Measurements from ENCODE around the gene FST. TPM values are rescaled to one million over a fixed set of nuclear protein-coding genes. Genes with fewer than 3 reads are reported as not detected.

The FST gene
- total RNA-seq, 1 donor from 2014 or later = 29.0 TPM

GRCh38 chr5:53473633-53474032 lies 6.8 kb upstream of the FST start:
- DNase-seq (ENCODE audit: low read depth in 2 of 2) = no peak

GRCh38 chr5:53475320-53475719 lies 5.1 kb upstream of the FST start:
- no peak for DNase-seq (ENCODE audit: low read depth in 2 of 2)

- DNase-seq (ENCODE audit: low read depth in 2 of 2) = no peak
These were observed 4.4 kb upstream of the FST start for GRCh38 chr5:53476019-53476418.

GRCh38 chr5:53476531-53477480 lies 3.6 kb upstream of the FST start:
- DNase-seq (ENCODE audit: low read depth in 2 of 2) = peak in 1 of 2 donors; percentile 2

GRCh38 chr5:53478411-53479044 lies 1.9 kb upstream of the FST start:
- peak; percentile 53 to 70 for DNase-seq (ENCODE audit: low read depth in 2 of 2)

- peak in 1 of 2 donors; percentile 33 for DNase-seq (ENCODE audit: low read depth in 2 of 2)
These were observed 1.3 kb upstream of the FST start for GRCh38 chr5:53479045-53479589.

- peak; percentile 26 to 58 for DNase-seq (ENCODE audit: low read depth in 2 of 2)
These were observed 626 bp upstream of the FST start for GRCh38 chr5:53479590-53480415.

- DNase-seq (ENCODE audit: low read depth in 2 of 2) = no peak
These were observed 894 bp downstream of the FST start for GRCh38 chr5:53481159-53481886.

- DNase-seq (ENCODE audit: low read depth in 2 of 2) = peak; percentile 66 to 78
These were observed 1.7 kb downstream of the FST start for GRCh38 chr5:53481887-53482716.

- DNase-seq (ENCODE audit: low read depth in 2 of 2) = peak; percentile 6 to 12
These were observed 2.5 kb downstream of the FST start for GRCh38 chr5:53482717-53483638.

GRCh38 chr5:53487436-53487835 lies 7.0 kb downstream of the FST start:
- no peak for DNase-seq (ENCODE audit: low read depth in 2 of 2)

- DNase-seq (ENCODE audit: low read depth in 2 of 2) = no peak
These were observed 7.8 kb downstream of the FST start for GRCh38 chr5:53488195-53488722.

GRCh38 chr5:53490747-53491146 lies 10.3 kb downstream of the FST start:
- DNase-seq (ENCODE audit: low read depth in 2 of 2) = peak; percentile 18 to 31

- DNase-seq (ENCODE audit: low read depth in 2 of 2) = no peak
These were observed 20.6 kb downstream of the FST start for GRCh38 chr5:53501054-53501453.

GRCh38 chr5:53503562-53504218 lies 23.3 kb downstream of the FST start:
- DNase-seq (ENCODE audit: low read depth in 2 of 2) = no peak

- no peak for DNase-seq (ENCODE audit: low read depth in 2 of 2)
These were observed 26.6 kb downstream of the FST start for GRCh38 chr5:53507013-53507412.

GRCh38 chr5:53508125-53508524 lies 27.7 kb downstream of the FST start:
- no peak for DNase-seq (ENCODE audit: low read depth in 2 of 2)

GRCh38 chr5:53512539-53512938 lies 32.1 kb downstream of the FST start:
- DNase-seq (ENCODE audit: low read depth in 2 of 2) = no peak
